GM12878 (cell line): ENCODE data around the gene SLX9. TPM values are rescaled to one million over a fixed set of nuclear protein-coding genes. Genes with fewer than 3 reads are reported as not detected.

Experiments
- ATAC-seq: fragments of 200-7000 bp; cut with Tn5 transposase; 3 replicates; pipeline ENCODE4 v1.9.1; 2020; ENCODE audit warnings: mild to moderate bottlenecking, moderate library complexity
- BruUV-seq: library from RNA; stranded (reverse); fragments of 400-500 nt; replicated peaks from 2 replicates; lab custom pipeline; 2021; lab: Mats Ljungman, UMichigan
- CTCF ChIA-PET: fragments of 300-600 bp; sonication (Branson Sonifier 250); formaldehyde crosslinking; extraction: SDS; loops from one replicate; lab custom pipeline; 2021; ENCODE audit warnings: inconsistent platforms; lab: Yijun Ruan, JAX
- POLR2A ChIA-PET: fragments of 350-600 bp; formaldehyde crosslinking; extraction: SDS; loops from one replicate; lab custom pipeline; 2021; ENCODE audit warnings: inconsistent platforms; lab: Charles Lee
- RAD21 ChIA-PET: fragments of 300-600 bp; sonication (Branson Sonifier 250); formaldehyde crosslinking; loops from one replicate; lab custom pipeline; 2023; ENCODE audit warnings: antibody characterized with exemption; ENCODE audit not compliant: unreplicated experiment; lab: Charles Lee
- SMC1A ChIA-PET: fragments of 300-600 bp; sonication (Branson Sonifier 250); formaldehyde crosslinking; loops from one replicate; lab custom pipeline; 2023; ENCODE audit not compliant: unreplicated experiment, uncharacterized antibody; lab: Charles Lee
- DNase-seq: peaks from one replicate; pipeline ENCODE4 v3.0.0-alpha.2; 2011; ENCODE audit warnings: low read depth, low spot score
- FAIRE-seq: peaks from 3 replicates; lab custom pipeline; 2011; peaks lifted over from hg19 to GRCh38; lab: Jason Lieb, UNC
- H2AFZ ChIP-seq: 2 replicates; pipeline ENCODE4 v1.6.0; 2011; ENCODE audit warnings: low read depth, low read length, control low read depth; ENCODE audit not compliant: control insufficient read depth
- H3K27ac ChIP-seq: 2 replicates; pipeline ENCODE4 v1.5.1; 2011; ENCODE audit warnings: control low read depth; ENCODE audit not compliant: control insufficient read depth, insufficient read depth
- H3K27me3 ChIP-seq, 2 experiments: replicated peaks in 1 of 2; 2 replicates each; pipeline versions ENCODE4 v1.6.0 to v1.6.1; 2011; ENCODE audit warnings: low read length in 1 of 2; ENCODE audit not compliant: control insufficient read depth in 2 of 2, insufficient read depth in 2 of 2
- H3K36me3 ChIP-seq, 2 experiments: 2 replicates each; pipeline ENCODE4 v1.5.1; 2011; ENCODE audit warnings: low read length in 1 of 2; ENCODE audit not compliant: control insufficient read depth in 2 of 2, insufficient read depth in 2 of 2
- H3K4me1 ChIP-seq: 2 replicates; pipeline ENCODE4 v1.6.1; 2011; ENCODE audit warnings: mild to moderate bottlenecking, low read length, moderate library complexity, mixed read lengths; ENCODE audit not compliant: control insufficient read depth, insufficient read depth
- H3K4me2 ChIP-seq: 2 replicates; pipeline ENCODE4 v1.6.0; 2011; ENCODE audit warnings: control low read depth; ENCODE audit not compliant: control insufficient read depth, insufficient read depth
- H3K4me3 ChIP-seq: fragments of 200-600 bp; sonication (generic); 2 replicates; pipeline ENCODE4 v1.5.1; 2016
- H3K79me2 ChIP-seq: 2 replicates; pipeline ENCODE4 v1.6.0; 2011; ENCODE audit warnings: low read length; ENCODE audit not compliant: control insufficient read depth, insufficient read depth
- H3K9ac ChIP-seq: 2 replicates; pipeline ENCODE4 v1.8.0; 2011; ENCODE audit warnings: low read length, control low read depth, mixed read lengths; ENCODE audit not compliant: control insufficient read depth, insufficient read depth
- H3K9me3 ChIP-seq: replicated peaks from 3 replicates; pipeline ENCODE4 v1.5.1; 2011; ENCODE audit warnings: mild to moderate bottlenecking, low read length; ENCODE audit not compliant: control insufficient read depth, insufficient read depth
- H4K20me1 ChIP-seq: 2 replicates; pipeline ENCODE4 v1.6.0; 2011; ENCODE audit not compliant: control insufficient read depth, insufficient read depth
- CBX3 ChIP-seq: fragments of 200-600 bp; sonication (generic); IDR thresholded peaks from 2 replicates; pipeline ENCODE4 v1.6.1; 2016; ENCODE audit warnings: low read depth, borderline replicate concordance
- EGR1 ChIP-seq, 2 experiments: IDR thresholded peaks; 1 replicate in 1 of 2; 2 replicates in 1 of 2; pipeline ENCODE4 v1.6.1; 2011 to 2012; ENCODE audit warnings: low read depth in 2 of 2, low read length in 2 of 2, borderline replicate concordance in 1 of 2, mild to moderate bottlenecking in 1 of 2, moderate library complexity in 1 of 2
- GABPA ChIP-seq: IDR thresholded peaks from 2 replicates; pipeline ENCODE4 v1.6.1; 2014; ENCODE audit warnings: antibody characterized with exemption, low read depth, mild to moderate bottlenecking, inconsistent platforms
- JUNB ChIP-seq: IDR thresholded peaks from 2 replicates; pipeline ENCODE4 v1.6.1; 2016; ENCODE audit warnings: antibody characterized with exemption, mild to moderate bottlenecking
- NR2C1 ChIP-seq: fragments of 450-650 bp; IDR thresholded peaks from 2 replicates; pipeline ENCODE4 v1.6.1; 2017; ENCODE audit warnings: antibody characterized with exemption, mild to moderate bottlenecking, moderate library complexity
- NR2F1 ChIP-seq: fragments of 450-650 bp; conservative IDR thresholded peaks from 2 replicates; pipeline ENCODE4 v1.6.1; 2017; ENCODE audit warnings: mild to moderate bottlenecking
- NRF1 ChIP-seq: conservative IDR thresholded peaks from 2 replicates; pipeline ENCODE4 v1.6.1; 2011; ENCODE audit warnings: mild to moderate bottlenecking, low read depth, low read length, improper control_type of control experiment
- POLR2AphosphoS5 ChIP-seq: IDR thresholded peaks from 2 replicates; pipeline ENCODE4 v1.6.1; 2011; ENCODE audit warnings: mild to moderate bottlenecking, low read length, inconsistent platforms
- RCOR1 ChIP-seq: conservative IDR thresholded peaks from 2 replicates; pipeline ENCODE4 v1.6.1; 2012; ENCODE audit warnings: low read depth, low read length, improper control_type of control experiment
- SUPT20H ChIP-seq: IDR thresholded peaks from 2 replicates; pipeline ENCODE4 v1.6.1; 2011; ENCODE audit warnings: low read depth, mild to moderate bottlenecking, low read length, moderate library complexity, borderline replicate concordance; ENCODE audit not compliant: control insufficient read depth
- ZNF207 ChIP-seq: fragments of 450-650 bp; IDR thresholded peaks from 2 replicates; pipeline ENCODE4 v1.6.1; 2014; ENCODE audit warnings: antibody characterized with exemption, mild to moderate bottlenecking, borderline replicate concordance
- ZNF384 ChIP-seq: IDR thresholded peaks from 2 replicates; pipeline ENCODE4 v1.6.1; 2012; ENCODE audit warnings: low read depth, mild to moderate bottlenecking, low read length, improper control_type of control experiment, borderline replicate concordance
- ZSCAN29 ChIP-seq: fragments of 450-650 bp; IDR thresholded peaks from 2 replicates; pipeline ENCODE4 v1.6.1; 2017; ENCODE audit warnings: mild to moderate bottlenecking, moderate library complexity
- WGBS: methylation state at CpG from one replicate; pipeline ENCODE4 v1.1.6; 2016; ENCODE audit warnings: low lambda C conversion rate; ENCODE audit not compliant: insufficient replicate concordance, insufficient coverage; ENCODE audit errors: missing lambda C conversion rate; 5-methylcytosine and 5-hydroxymethylcytosine counted together
- in situ Hi-C: fragments of 300-500 bp; cut with MboI; formaldehyde crosslinking; loops from 9 replicates; pipeline ENCODE4 v1.14.3; 2018; ENCODE audit warnings: mixed read lengths
- intact Hi-C: fragments of 100-400 bp; cut with micrococcal nuclease; formaldehyde crosslinking; loops from one replicate; pipeline ENCODE4 v1.14.2; 2022; ENCODE audit not compliant: unreplicated experiment
- polyA plus RNA-seq, 11 experiments: library from polyadenylated mRNA; depleted of rRNA in 4 of 11; unstranded in 6 of 11; stranded (reverse) in 5 of 11; fragments of >200 nt; fragmentation: Nextera tagmentation in 4 of 11; fragmentation: Illumina TruSeq in 1 of 11; extraction: Ambion mirVana in 4 of 11; extraction: Trizol in 1 of 11; gene quantifications; 1 replicate in 1 of 11; 2 replicates in 10 of 11; pipeline versions ENCODE4 v1.2.1 to v1.2.3, GENCODE V29; 2011 to 2016; ENCODE audit warnings: inconsistent platforms in 2 of 11, missing spikeins in 2 of 11, low read depth in 1 of 11
- total RNA-seq, 4 experiments: library from RNA; depleted of rRNA in 3 of 4; stranded (reverse); fragments of >200 nt in 3 of 4; fragmentation: Illumina TruSeq in 1 of 4; extraction: Trizol in 1 of 4; gene quantifications; 2 replicates each; pipeline versions ENCODE4 v1.2.1 to v1.2.3, GENCODE V29; 2013 to 2021
- TF ChIP-seq, protein P1 (sequence below): fragments of 450-650 bp; IDR thresholded peaks from 2 replicates; pipeline ENCODE4 v1.6.1; 2017; ENCODE audit warnings: mild to moderate bottlenecking
- TF ChIP-seq, protein P2 (sequence below): fragments of 450-650 bp; IDR thresholded peaks from 2 replicates; pipeline ENCODE4 v1.6.1; 2017; ENCODE audit warnings: borderline replicate concordance

SLX9 gene
- total and polyA plus RNA-seq, 10 of the 15 experiments (the other 5 are each of a cell fraction or from before 2014, with no cell fraction given), result 0.69 to 81.3 (median 33.9) TPM

DNA sequence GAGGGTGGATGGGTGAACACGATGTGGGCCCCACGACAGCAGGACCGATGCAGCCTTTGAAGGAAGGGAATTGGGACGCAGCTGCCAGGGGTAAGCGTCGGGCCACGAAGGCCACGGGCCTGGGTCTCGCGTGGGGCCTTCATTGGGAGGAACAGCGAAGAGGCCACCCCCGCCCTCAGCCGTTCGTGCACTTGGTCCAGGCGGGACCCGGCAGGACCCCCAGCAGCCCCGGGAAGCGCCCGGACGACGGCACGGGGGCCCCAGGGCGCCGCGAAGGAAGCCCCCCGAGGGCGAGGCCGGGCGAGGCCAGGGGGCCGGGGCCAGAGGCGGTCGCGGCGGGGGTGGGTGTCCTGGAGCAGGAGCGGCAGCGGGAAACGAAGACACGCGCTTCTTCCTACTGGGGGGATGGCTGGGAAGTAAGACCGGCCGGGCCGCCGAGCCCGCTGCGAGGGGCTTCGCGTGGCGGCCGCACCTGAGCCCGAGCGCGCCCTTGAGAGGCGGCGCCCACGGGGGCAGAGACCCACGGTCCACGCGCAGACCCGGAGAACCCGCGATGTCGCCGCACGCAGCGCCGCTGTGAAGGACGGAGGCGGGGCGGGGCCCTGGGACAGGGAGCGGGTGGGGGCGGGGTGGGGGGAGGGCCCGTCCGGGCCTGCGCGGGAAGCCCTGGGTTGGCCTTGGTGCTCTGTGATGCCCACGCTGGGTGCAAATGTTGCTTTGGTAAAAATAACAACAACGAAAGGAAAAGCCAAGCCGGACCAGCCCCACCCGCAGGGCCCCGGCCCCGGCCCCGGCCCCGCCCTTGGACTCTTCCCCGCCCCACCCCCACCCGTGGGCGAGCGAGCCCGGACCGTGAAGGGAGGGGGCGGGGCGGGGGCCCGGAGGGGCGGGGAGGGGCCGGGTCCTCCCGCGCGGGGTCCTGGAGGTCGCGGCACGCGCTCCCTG lies 78.6 kb downstream of the SLX9 start:
- ChIA-PET RAD21 (no interaction called here), CTCF (no interaction called here), SMC1A (no interaction called here), POLR2A (no interaction called here)
- BruUV-seq, result no TSS peak
- H3K4me3 ChIP-seq, result no peak overlapping the region
- H3K9me3 ChIP-seq, result no peaks in the 10 kb centered on the region; the same call in 1 of the 3 replicates
- H3K79me2 ChIP-seq, result no peaks in the 10 kb centered on the region
- H3K4me1 ChIP-seq, result no peaks in the 10 kb centered on the region
- no peaks in the 10 kb centered on the region for H4K20me1 ChIP-seq
- H3K36me3 ChIP-seq, result no peaks in the 10 kb centered on the region
- ATAC-seq, result no peak
- TF ChIP-seq ZSCAN29 (no peak), NR2F1 (no peak), GABPA (no peak), POLR2AphosphoS5 (no peak), SUPT20H (no peak), ZNF207 (no peak), CBX3 (no peak), JUNB (no peak), ZNF384 (no peak), NR2C1 (no peak), EGR1 (IDR thresholded peaks at IDR 0.05; ENCODE audit: borderline replicate concordance in 1 of 2, low read depth in 2 of 2, low read length in 2 of 2) (no peak), RCOR1 (no peak), NRF1 (no peak)
- TF ChIP-seq, protein P1, sequence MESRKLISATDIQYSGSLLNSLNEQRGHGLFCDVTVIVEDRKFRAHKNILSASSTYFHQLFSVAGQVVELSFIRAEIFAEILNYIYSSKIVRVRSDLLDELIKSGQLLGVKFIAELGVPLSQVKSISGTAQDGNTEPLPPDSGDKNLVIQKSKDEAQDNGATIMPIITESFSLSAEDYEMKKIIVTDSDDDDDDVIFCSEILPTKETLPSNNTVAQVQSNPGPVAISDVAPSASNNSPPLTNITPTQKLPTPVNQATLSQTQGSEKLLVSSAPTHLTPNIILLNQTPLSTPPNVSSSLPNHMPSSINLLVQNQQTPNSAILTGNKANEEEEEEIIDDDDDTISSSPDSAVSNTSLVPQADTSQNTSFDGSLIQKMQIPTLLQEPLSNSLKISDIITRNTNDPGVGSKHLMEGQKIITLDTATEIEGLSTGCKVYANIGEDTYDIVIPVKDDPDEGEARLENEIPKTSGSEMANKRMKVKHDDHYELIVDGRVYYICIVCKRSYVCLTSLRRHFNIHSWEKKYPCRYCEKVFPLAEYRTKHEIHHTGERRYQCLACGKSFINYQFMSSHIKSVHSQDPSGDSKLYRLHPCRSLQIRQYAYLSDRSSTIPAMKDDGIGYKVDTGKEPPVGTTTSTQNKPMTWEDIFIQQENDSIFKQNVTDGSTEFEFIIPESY, result no peak
- TF ChIP-seq, protein P2, sequence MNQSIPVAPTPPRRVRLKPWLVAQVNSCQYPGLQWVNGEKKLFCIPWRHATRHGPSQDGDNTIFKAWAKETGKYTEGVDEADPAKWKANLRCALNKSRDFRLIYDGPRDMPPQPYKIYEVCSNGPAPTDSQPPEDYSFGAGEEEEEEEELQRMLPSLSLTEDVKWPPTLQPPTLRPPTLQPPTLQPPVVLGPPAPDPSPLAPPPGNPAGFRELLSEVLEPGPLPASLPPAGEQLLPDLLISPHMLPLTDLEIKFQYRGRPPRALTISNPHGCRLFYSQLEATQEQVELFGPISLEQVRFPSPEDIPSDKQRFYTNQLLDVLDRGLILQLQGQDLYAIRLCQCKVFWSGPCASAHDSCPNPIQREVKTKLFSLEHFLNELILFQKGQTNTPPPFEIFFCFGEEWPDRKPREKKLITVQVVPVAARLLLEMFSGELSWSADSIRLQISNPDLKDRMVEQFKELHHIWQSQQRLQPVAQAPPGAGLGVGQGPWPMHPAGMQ, result no peak
- intact Hi-C loops (no loop called here), in situ Hi-C loops (no loop called here)
- H3K27me3 ChIP-seq, result peaks cover 0 to 3% of the 10 kb centered on the region in 2 experiments; a peak in 2 of 4 replicates
- no peak overlapping the region for H3K9ac ChIP-seq
- H3K4me2 ChIP-seq, result no peak overlapping the region
- H2AFZ ChIP-seq, result no peak overlapping the region
- FAIRE-seq, result no peak
- H3K27ac ChIP-seq, result no peak overlapping the region
- no peak for DNase-seq
- 45% methylated on average over 33 of the region's 101 CpGs for WGBS
